HFF-Myc (cell line): ENCODE results near the gene ZDHHC22.

Experiments used
- DNase-seq: peaks from one replicate; pipeline ENCODE4 v3.0.0-alpha.2; 2011; ENCODE audit warnings: low read depth; ENCODE audit errors: extremely low read depth
- H3K4me3 ChIP-seq: replicated peaks from 2 replicates; pipeline ENCODE4 v1.5.1; 2011; ENCODE audit warnings: low read depth, mild to moderate bottlenecking, control low read depth, low read length
- CTCF ChIP-seq: IDR thresholded peaks from 2 replicates; pipeline ENCODE4 v1.5.1; 2012; ENCODE audit warnings: mild to moderate bottlenecking, low read depth, low read length, control low read depth; ENCODE audit errors: missing control alignments

The ZDHHC22 gene

GRCh38 chr14:77111021-77111420 is 30.6 kb downstream of the ZDHHC22 start:
- no peak for TF ChIP-seq CTCF
- DNase-seq, result no peak
- H3K4me3 ChIP-seq, result no peak overlapping the region

DNA sequence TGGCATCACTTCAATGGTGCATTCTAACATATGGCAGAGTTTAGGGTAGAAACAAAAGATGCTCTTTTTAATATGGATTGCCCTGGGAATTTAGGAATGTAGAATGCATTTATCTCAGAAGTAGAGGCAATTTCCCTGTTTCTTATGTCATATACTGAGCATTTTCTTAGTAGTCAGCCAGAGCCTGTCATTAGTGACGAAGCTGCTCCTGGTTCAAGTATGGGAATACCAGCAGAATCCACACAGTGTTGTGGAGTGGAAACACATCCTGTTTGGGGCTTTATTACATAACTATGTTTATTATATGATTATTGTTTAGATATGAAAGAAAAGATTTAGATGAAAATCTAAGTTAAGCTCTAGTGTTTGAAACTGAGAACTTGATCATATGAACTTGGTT is 31.3 kb downstream of the ZDHHC22 start:
- no peak for TF ChIP-seq CTCF
- no peak for DNase-seq
- H3K4me3 ChIP-seq, result no peak overlapping the region

GRCh38 chr14:77109656-77110055 is 31.9 kb downstream of the ZDHHC22 start:
- H3K4me3 ChIP-seq, result no peak overlapping the region
- DNase-seq, result no peak
- TF ChIP-seq CTCF, result no peak

- no peak for DNase-seq
- TF ChIP-seq CTCF, result no peak
- H3K4me3 ChIP-seq, result no peak overlapping the region
Measured at GRCh38 chr14:77108753-77109152, 32.8 kb downstream of the ZDHHC22 start.

GRCh38 chr14:77107228-77107627 is 34.4 kb downstream of the ZDHHC22 start:
- no peak overlapping the region for H3K4me3 ChIP-seq
- no peak for DNase-seq
- TF ChIP-seq CTCF, result no peak

DNA sequence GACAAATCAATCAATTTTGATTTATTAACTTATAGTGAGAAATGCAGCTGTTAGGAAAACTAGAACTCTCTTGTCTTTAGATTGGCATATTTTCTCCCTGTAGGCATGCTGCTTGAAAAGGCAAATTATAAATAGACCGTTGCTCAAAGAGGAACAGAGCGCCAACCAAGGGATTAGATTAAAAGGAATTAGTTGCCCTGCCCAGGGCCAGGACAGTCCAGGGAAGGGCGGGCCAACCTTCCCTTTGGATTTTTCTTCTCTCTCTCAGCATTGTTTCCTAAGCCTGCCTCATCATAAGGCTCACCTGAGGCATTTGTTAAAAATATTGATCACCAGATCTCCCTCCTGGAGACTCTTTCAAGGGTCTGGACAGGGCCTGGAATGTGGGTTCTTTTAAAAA is 34.9 kb downstream of the ZDHHC22 start:
- no peak for DNase-seq
- TF ChIP-seq CTCF, result no peak
- no peak overlapping the region for H3K4me3 ChIP-seq

- DNase-seq, result no peak
- H3K4me3 ChIP-seq, result no peak overlapping the region
- TF ChIP-seq CTCF, result no peak
Measured at GRCh38 chr14:77105145-77105939, 36.2 kb downstream of the ZDHHC22 start.
